Panc1 (cell line): ENCODE results near the gene TPPP. TPM values are rescaled to one million over a fixed set of nuclear protein-coding genes. Genes with fewer than 3 reads are reported as not detected.

Experiments
- ATAC-seq: fragments of 200-7000 bp; cut with Tn5 transposase; 2 replicates; pipeline ENCODE4 v1.9.1; 2020; ENCODE audit warnings: mild to moderate bottlenecking, moderate library complexity
- BruUV-seq: library from RNA; stranded (reverse); fragments of 400-500 nt; replicated peaks from 2 replicates; lab custom pipeline; 2021; lab: Mats Ljungman, UMichigan
- CTCF ChIA-PET: fragments of 300-600 bp; sonication (Branson Sonifier 250); formaldehyde crosslinking; loops from one replicate; lab custom pipeline; 2022; ENCODE audit warnings: antibody characterized with exemption; lab: Charles Lee
- POLR2A ChIA-PET: fragments of 300-600 bp; sonication (Branson Sonifier 250); formaldehyde crosslinking; loops from one replicate; lab custom pipeline; 2022; ENCODE audit warnings: antibody characterized with exemption; lab: Charles Lee
- DNase-seq: peaks from one replicate; pipeline ENCODE4 v3.0.0-alpha.2; 2010; ENCODE audit warnings: low read depth, low spot score
- H3K27ac ChIP-seq: 2 replicates; pipeline ENCODE4 v1.5.1; 2011; ENCODE audit warnings: mild to moderate bottlenecking, low read length, inconsistent platforms
- H3K27me3 ChIP-seq: fragments of 200-500 bp; sonication (Bioruptor generic); 2 replicates; pipeline ENCODE4 v1.6.0; 2014; ENCODE audit warnings: low read length, inconsistent platforms; ENCODE audit not compliant: control insufficient read depth, insufficient read depth
- H3K36me3 ChIP-seq: fragments of 200-500 bp; sonication (Bioruptor generic); 2 replicates; pipeline ENCODE4 v1.5.1; 2014; ENCODE audit warnings: inconsistent platforms, mild to moderate bottlenecking, low read length, moderate library complexity; ENCODE audit not compliant: control insufficient read depth, insufficient read depth
- H3K4me1 ChIP-seq: 2 replicates; pipeline ENCODE4 v1.5.1; 2011; ENCODE audit warnings: inconsistent platforms, mild to moderate bottlenecking, low read length, moderate library complexity; ENCODE audit not compliant: control insufficient read depth, insufficient read depth
- H3K4me3 ChIP-seq, 2 experiments: 2 replicates each; pipeline ENCODE4 v1.5.1; 2011 to 2012; ENCODE audit warnings: low read depth in 2 of 2, low read length in 2 of 2, mild to moderate bottlenecking in 2 of 2, inconsistent platforms in 1 of 2, moderate library complexity in 1 of 2
- H3K9me3 ChIP-seq: fragments of 200-500 bp; sonication (Bioruptor generic); 2 replicates; pipeline ENCODE4 v1.5.1; 2014; ENCODE audit warnings: low read depth, mild to moderate bottlenecking, inconsistent platforms, low read length, moderate library complexity; ENCODE audit not compliant: control insufficient read depth, insufficient read depth
- POLR2AphosphoS5 ChIP-seq: IDR thresholded peaks from 2 replicates; pipeline ENCODE4 v1.6.1; 2012; ENCODE audit warnings: mild to moderate bottlenecking, low read depth, low read length, moderate library complexity
- SIN3A ChIP-seq: IDR thresholded peaks from 2 replicates; pipeline ENCODE4 v1.6.1; 2012; ENCODE audit warnings: low read depth, mild to moderate bottlenecking, low read length, moderate library complexity, borderline replicate concordance; ENCODE audit not compliant: insufficient read depth
- TCF7L2 ChIP-seq: IDR thresholded peaks from 2 replicates; pipeline ENCODE4 v1.6.1; 2011; ENCODE audit warnings: mild to moderate bottlenecking, low read depth, low read length, inconsistent platforms
- in situ Hi-C: cut with HindIII; loops from 2 replicates; pipeline ENCODE4 v1.10.0; 2016; ENCODE audit warnings: low sequenced_read_pairs, low pct_unique_long_range_greater_than_20kb
- intact Hi-C: fragments of 100-400 bp; cut with micrococcal nuclease; formaldehyde crosslinking; loops from one replicate; pipeline ENCODE4 v1.10.0; 2022; ENCODE audit not compliant: unreplicated experiment
- total RNA-seq: library from RNA; stranded (reverse); gene quantifications from one replicate; pipeline ENCODE4 v1.2.1, GENCODE V29; 2021; ENCODE audit not compliant: unreplicated experiment
- TF ChIP-seq, protein P1 (sequence below), 2 experiments: IDR thresholded peaks; 2 replicates each; pipeline ENCODE4 v1.6.1; 2011 to 2012; ENCODE audit warnings: low read depth in 2 of 2, control low read depth in 1 of 2, low read length in 1 of 2, mild to moderate bottlenecking in 1 of 2, moderate library complexity in 1 of 2; ENCODE audit not compliant: insufficient read depth in 1 of 2
- TF ChIP-seq, protein P2 (sequence below): fragments of 450-650 bp; IDR thresholded peaks from 2 replicates; pipeline ENCODE4 v1.5.1; 2017; ENCODE audit warnings: mild to moderate bottlenecking

The TPPP gene
- total RNA-seq, 1 experiment from 2014 or later = 0.98 TPM

DNA sequence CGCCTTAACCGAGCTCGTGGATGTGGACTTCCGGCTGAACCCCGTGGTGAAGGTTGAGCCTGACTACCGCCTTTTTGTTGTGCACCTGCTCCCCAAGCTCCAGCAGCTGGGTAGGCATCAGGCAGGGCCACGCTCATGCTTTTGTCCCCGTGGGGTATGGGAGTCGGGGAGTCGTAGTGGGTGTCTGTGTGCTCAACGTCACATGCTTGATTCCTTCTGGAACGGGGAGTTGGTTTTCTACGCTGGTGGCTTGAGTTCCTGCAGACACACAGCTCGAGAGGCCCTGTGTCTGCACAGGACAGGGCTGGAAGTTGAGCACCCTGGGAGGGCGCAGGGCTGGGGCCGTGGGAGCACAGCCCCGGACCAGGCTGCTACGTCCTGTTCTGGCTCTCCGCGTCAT, 73.0 kb downstream of the TPPP start:
- no peak overlapping the region for H3K4me3 ChIP-seq
- H3K27me3 ChIP-seq = no peaks in the 10 kb centered on the region
- in situ Hi-C loops = no loop called here
- peaks cover 13% of the 10 kb centered on the region for H3K36me3 ChIP-seq
- POLR2A ChIA-PET = no interaction called here
- no peak for DNase-seq
- no peak overlapping the region for H3K27ac ChIP-seq
- intact Hi-C loops = no loop called here
- H3K4me1 ChIP-seq = no peaks in the 10 kb centered on the region
- TF ChIP-seq, protein P1, sequence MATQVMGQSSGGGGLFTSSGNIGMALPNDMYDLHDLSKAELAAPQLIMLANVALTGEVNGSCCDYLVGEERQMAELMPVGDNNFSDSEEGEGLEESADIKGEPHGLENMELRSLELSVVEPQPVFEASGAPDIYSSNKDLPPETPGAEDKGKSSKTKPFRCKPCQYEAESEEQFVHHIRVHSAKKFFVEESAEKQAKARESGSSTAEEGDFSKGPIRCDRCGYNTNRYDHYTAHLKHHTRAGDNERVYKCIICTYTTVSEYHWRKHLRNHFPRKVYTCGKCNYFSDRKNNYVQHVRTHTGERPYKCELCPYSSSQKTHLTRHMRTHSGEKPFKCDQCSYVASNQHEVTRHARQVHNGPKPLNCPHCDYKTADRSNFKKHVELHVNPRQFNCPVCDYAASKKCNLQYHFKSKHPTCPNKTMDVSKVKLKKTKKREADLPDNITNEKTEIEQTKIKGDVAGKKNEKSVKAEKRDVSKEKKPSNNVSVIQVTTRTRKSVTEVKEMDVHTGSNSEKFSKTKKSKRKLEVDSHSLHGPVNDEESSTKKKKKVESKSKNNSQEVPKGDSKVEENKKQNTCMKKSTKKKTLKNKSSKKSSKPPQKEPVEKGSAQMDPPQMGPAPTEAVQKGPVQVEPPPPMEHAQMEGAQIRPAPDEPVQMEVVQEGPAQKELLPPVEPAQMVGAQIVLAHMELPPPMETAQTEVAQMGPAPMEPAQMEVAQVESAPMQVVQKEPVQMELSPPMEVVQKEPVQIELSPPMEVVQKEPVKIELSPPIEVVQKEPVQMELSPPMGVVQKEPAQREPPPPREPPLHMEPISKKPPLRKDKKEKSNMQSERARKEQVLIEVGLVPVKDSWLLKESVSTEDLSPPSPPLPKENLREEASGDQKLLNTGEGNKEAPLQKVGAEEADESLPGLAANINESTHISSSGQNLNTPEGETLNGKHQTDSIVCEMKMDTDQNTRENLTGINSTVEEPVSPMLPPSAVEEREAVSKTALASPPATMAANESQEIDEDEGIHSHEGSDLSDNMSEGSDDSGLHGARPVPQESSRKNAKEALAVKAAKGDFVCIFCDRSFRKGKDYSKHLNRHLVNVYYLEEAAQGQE (IDR thresholded peaks at IDR 0.05; ENCODE audit: insufficient read depth in 1 of 2, low read depth in 2 of 2, low read length in 1 of 2) = no peak
- TF ChIP-seq TCF7L2 (no peak), SIN3A (no peak), POLR2AphosphoS5 (no peak)
- TF ChIP-seq, protein P2, sequence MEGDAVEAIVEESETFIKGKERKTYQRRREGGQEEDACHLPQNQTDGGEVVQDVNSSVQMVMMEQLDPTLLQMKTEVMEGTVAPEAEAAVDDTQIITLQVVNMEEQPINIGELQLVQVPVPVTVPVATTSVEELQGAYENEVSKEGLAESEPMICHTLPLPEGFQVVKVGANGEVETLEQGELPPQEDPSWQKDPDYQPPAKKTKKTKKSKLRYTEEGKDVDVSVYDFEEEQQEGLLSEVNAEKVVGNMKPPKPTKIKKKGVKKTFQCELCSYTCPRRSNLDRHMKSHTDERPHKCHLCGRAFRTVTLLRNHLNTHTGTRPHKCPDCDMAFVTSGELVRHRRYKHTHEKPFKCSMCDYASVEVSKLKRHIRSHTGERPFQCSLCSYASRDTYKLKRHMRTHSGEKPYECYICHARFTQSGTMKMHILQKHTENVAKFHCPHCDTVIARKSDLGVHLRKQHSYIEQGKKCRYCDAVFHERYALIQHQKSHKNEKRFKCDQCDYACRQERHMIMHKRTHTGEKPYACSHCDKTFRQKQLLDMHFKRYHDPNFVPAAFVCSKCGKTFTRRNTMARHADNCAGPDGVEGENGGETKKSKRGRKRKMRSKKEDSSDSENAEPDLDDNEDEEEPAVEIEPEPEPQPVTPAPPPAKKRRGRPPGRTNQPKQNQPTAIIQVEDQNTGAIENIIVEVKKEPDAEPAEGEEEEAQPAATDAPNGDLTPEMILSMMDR = no peak
- no peak for ATAC-seq
- H3K9me3 ChIP-seq = no peaks in the 10 kb centered on the region
- BruUV-seq = no TSS peak
- CTCF ChIA-PET = no interaction called here

DNA sequence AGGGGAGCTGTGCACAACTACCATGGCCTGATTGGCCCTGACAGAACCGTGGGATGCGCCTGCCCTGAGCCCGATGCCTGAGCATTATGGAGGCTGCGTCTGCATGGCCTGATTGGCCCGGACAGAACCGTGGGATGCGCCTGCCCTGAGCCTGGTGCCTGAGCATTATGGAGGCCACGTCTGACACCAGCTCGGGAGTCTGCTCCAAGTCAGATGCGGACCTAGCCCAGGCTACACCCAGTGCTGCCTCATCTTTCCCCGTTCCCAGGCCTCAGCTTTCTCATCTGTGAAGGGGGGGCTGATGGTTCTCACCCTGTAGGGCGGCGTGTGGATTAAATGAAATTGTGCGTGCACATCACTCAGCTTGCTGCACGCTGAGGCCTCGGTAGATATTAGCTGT, 73.7 kb downstream of the TPPP start:
- intact Hi-C loops = loop anchor here (10.0 kb wide), 1 partner anchor 145 kb away; no protein-coding TSS in a partner anchor
- in situ Hi-C loops = no loop called here
- Histone ChIP-seq H3K4me3 (no peak overlapping the region), H3K4me1 (no peaks in the 10 kb centered on the region), H3K9me3 (no peaks in the 10 kb centered on the region), H3K36me3 (peaks cover 13% of the 10 kb centered on the region), H3K27ac (no peak overlapping the region), H3K27me3 (no peaks in the 10 kb centered on the region)
- POLR2A ChIA-PET = no interaction called here
- ATAC-seq = no peak
- no TSS peak for BruUV-seq
- DNase-seq = no peak
- CTCF ChIA-PET = no interaction called here
- TF ChIP-seq, protein P1 (IDR thresholded peaks at IDR 0.05; ENCODE audit: insufficient read depth in 1 of 2, low read depth in 2 of 2, low read length in 1 of 2) = no peak
- TF ChIP-seq POLR2AphosphoS5 (no peak), TCF7L2 (no peak), SIN3A (no peak)
- TF ChIP-seq, protein P2 = no peak
